DMS114 treated with DMSO at 0.1 percent for 48 hours (cell line): ENCODE results near the gene SIK3.

Experiments
- DNase-seq: peaks from one replicate; lab custom pipeline; 2025; ENCODE audit not compliant: unreplicated experiment; lab: John Stamatoyannopoulos, UW

Gene SIK3

GRCh38 chr11:116933961-116934360 is 164.3 kb downstream of the SIK3 start:
- DNase-seq, result no peak

GRCh38 chr11:116932181-116932580 is 166.0 kb downstream of the SIK3 start:
- no peak for DNase-seq

DNA sequence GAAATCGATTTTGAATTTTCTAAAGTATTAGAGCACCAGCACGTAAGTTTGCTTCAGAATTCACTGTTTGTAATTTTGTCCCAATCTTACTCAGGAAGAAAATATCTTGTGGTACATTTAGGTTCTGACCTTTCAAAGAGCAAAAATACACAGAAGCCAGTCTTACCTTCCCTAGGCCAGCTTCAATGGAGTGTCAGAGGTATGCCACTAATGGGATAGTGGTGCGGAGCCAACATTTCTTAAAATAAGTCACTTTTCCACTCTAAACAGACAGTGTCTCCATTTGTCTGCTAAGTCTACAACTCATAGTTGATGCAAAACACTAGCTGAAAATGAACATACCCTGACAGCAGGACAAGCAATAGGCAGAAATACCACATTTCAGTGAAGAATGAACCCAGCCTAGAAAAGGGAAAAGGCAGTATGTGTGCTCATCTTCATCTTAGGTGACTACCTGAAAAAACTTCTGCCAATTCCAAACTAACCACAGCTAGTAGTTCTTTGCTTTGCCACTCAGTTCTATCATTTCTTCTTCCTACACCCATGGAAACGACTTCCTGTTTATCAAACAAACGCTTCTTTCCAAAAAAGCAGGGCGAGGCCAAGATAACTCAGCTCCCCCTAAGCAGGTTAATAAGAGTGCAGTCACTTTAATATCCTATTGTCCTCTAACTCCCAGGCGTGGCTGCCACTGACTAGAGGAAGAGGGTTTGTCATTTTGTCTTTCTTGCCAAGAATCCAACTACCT is 166.8 kb downstream of the SIK3 start:
- no peak for DNase-seq

DNA sequence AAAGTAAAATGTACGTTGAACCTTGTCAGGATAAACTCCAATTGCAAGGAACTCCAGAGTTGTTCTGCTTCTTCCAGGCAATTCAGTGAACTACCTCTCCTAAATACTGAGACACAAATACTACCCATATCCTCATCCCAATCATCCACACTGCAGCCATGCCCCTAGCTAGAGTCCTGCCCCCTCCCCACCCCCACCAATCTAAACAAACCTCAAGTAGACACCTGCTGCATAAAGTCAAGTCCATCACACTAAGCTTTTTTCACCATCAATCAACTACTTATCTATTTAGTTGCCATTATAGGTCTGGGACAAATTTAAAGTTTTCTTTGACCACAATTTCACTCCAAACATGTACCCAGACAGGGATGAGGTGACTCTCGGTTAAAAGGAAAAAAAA is 167.6 kb downstream of the SIK3 start:
- DNase-seq, result no peak

DNA sequence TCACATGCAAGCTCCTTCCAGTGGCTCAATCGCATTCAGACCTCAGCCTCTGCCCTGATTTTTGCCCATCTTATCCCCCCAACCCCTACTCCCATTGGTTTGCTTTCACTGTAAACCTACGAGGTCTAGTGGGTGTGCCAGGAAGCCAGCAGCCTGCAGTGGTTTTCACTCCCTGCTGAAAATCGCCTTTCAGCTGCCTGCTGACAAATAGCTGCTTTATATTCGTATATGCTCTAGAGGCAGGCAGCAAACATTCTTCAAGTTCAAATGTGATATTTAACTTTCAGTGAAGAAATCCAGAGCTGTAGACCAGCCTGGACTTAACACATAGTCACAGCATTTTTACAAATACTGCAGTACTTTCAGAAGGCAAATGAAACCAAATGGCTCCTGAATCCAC is 168.1 kb downstream of the SIK3 start:
- DNase-seq, result no peak

GRCh38 chr11:116929414-116930090 is 168.7 kb downstream of the SIK3 start:
- DNase-seq, result no peak

DNA sequence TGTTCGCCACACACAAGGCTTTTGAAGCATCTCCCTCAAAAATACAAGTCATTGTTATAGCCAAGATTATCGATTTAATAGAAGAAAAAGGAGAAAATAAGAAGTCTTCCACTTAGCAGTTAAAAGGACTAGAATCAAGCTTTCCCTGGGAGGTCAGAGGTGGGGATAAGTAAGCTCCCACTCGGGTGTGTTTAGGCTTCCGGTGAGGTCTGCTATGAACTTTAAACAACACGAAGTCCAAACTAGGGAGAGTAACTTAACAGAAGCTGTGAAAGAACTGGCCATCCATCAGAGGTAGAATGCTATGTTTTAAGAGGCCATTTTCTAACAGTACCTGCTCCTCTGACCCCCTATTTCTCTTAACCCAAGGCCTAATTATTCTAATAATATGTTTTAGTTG is 169.4 kb downstream of the SIK3 start:
- no peak for DNase-seq

GRCh38 chr11:116928102-116928777 is 170.0 kb downstream of the SIK3 start:
- no peak for DNase-seq

DNA sequence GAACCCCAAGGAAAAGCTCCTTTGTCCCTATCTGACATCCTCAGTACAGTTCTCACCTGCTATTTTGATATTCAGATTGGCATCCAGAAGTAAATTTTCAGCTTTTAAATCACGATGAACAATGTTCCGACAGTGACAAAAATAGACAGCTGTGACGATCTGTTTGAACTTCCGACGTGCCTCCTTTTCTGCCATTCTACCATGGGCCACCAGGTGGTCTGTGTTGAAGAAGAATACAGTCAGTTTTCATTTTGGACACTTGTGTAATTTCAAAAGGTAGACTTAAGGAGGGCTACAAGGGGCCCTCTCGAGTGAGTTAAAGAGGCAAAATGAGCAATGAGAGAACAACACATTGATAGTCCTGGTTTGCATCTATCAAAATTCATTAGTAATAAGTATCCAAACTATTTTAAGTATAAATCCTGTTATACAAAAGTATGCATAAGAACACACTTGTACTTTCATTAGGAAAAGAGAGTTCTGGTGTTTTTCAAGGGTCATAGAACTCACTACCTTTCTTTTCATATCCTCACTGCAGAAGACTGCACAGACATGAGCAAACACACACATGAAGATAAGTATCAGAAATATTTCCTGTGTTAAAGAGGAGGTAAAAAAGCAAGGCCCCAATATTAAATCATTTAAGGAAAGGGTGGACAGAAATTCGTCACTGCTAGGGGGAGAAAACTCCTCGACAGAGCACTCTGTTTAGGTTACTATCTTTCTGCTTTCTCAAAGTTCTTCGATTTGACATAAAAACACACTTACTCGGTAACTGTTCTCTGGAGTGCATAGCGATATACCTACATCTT is 170.9 kb downstream of the SIK3 start:
- no peak for DNase-seq

DNA sequence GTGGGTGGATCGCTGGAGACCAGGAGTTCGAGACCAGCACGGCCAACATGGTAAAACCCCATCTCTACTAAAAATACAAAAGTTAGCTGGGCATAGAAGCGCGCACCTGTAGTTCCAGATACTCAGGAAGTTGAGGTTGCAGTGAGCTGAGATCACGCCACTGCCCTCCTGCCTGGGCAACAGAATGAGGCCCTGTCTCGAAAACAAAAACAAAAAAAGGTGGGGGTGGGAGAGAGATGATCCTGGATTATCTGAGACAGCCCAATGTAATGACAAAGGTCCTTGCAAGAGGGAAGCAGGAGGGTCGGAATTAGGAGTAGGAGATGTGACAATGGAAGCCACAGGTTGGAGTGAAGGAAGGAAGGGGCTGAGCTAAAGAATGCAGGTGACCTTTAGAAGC is 173.2 kb downstream of the SIK3 start:
- DNase-seq, result no peak

DNA sequence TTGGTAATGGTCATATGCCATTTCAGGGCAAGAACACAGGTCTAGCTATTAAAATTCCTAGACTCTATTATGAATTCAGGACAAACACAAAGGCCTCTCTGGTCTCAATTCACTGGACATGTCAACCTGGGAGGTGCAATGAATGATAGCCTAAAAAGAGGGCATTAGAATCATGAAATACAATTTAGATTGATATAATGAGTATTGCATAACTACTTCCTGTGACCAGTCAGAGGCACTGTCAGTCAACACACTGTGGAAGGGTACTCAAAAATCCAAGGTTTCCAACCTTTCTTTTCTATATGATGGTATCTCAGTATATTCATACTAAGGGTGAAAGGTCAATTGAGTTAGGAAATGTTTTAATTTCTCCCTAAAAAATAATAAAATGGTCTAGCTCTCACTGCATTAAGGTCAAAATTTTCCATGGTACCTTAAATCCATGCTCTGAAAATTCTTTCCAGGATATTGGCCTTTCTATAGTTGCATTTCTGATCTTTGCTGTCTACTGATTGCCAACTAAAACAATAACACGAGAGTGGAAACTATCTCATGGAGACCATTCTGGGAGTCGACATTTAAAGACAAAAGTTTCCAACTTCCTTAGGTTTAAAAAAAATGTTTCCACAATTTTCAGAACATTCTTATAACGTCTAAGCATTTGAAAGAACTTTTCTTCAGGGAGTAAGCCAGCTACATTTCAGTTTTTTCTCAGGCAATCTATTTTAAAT is 179.1 kb downstream of the SIK3 start:
- no peak for DNase-seq

GRCh38 chr11:116917632-116918031 is 180.6 kb downstream of the SIK3 start:
- DNase-seq, result no peak

DNA sequence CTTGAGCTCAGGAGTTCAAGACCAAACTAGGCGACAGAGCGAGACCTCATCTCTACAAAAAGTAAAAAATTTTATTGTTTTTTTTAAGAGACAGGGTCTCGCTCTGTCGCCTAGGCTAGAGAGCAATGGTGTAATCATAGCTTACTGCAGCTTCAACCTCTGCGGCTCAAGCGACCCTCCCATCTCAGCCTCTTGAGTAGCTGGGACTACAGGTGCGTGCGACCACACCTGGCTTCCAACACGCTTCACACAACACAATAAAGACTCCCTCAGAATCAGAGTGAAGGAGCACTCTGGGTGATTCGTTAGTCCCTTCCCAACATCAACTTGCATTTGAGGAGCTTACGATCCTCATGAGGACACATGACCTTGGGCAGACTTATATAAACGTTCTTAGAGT is 181.3 kb downstream of the SIK3 start:
- DNase-seq, result no peak

DNA sequence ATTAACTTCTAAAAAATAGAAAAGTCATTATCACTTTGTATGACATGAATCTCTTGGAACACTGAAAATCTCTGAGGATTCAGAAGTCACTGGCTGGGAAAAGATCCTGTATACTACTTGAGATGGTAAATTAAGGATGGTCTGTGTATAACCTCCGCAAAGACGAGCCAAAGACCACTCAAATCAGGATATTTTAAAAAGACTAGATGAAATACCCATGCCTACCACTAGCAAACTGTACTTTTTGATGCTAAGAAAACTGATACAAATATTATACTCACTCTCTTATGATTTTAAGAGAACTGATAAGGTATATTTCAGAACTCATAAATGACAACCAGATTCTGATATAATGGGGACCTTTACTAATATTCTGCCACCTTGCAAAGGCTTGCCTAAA is 182.2 kb downstream of the SIK3 start:
- DNase-seq, result no peak

GRCh38 chr11:116913000-116913399 is 185.2 kb downstream of the SIK3 start:
- DNase-seq, result no peak

- DNase-seq, result no peak
These were observed 186.1 kb downstream of the SIK3 start for GRCh38 chr11:116911976-116912734.

DNA sequence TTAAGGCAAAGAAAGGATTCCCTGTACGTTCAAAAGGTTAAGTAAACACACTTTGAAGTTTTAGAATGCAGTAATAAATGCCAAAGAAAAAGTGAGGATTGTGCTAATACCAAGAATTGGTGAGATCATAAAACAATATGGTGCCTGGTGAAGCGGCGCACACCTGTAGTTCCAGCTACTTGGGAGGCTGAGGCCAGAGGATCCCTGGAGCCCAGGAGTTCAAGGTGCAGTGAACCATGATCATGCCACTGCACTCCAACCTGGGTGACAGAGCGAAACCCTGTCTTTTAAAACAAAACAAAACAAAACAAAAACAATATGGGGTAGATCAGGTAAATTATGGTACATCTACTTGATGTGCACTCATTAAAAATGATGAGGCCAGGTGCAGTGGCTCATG is 187.4 kb downstream of the SIK3 start:
- DNase-seq, result no peak

DNA sequence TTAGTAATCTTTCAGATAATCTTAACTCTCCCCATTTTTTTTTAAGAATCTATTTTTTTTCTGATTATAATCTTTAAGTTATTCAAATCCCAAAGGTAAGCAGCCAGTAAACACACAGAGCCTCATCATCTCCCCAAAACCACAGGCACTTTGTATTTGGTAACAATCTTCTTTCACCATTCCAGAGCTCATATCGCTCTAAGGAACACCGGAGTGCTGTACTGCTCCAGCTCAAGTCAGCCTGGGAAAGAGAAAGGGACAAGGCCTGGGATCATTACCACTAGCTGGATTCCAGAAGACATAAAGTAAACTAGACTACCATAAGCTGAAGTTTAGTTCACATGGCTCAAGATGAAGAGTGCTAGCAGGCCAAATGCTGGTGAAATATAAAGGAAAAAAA is 187.8 kb downstream of the SIK3 start:
- no peak for DNase-seq

GRCh38 chr11:116909245-116909644 is 189.0 kb downstream of the SIK3 start:
- no peak for DNase-seq

DNA sequence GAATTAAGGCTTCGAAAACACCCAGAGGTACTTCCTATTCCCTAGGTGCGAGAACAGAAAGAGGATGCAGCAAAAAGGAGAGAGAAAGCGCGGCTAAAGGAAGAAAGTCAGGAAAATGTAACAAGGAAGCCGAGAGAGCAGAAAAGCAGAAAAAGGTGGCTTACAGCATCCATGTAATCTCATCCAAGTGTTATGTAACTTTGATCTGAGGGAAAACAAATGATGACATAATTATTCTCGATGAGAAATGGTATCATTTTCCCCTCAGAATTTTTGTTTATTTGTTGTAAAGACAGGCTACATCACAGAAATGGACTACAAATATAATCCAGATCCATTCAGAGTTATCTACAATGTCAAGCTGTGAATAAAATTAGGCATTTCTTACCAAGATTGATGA is 191.7 kb downstream of the SIK3 start:
- no peak for DNase-seq
